ENCODE results near the gene ZSCAN32.
A peak's percentile ranks its signal among the peaks of the same experiment; 100 is the strongest.

Gene ZSCAN32

GRCh38 chr16:3369073-3369472 is 31.7 kb downstream of the ZSCAN32 start:
- TF ChIP-seq SNAI2 (CRISPR knock-in tag; IDR thresholded peaks at IDR 0.05) (no peak), ISL1 (CRISPR knock-in tag; IDR thresholded peaks at IDR 0.05) (no peak), CREB5 (CRISPR knock-in tag; IDR thresholded peaks at IDR 0.05; ENCODE audit: low read depth) (no peak), ZNF8 (CRISPR knock-in tag; IDR thresholded peaks at IDR 0.05) (no peak), PPARA (CRISPR knock-in tag; IDR thresholded peaks at IDR 0.05; ENCODE audit: borderline replicate concordance) (no peak), ESRRG (CRISPR knock-in tag; IDR thresholded peaks at IDR 0.05) (no peak), ZNF565 (CRISPR knock-in tag; conservative IDR thresholded peaks at IDR 0.05; ENCODE audit: low read depth) (no peak), CSDC2 (CRISPR knock-in tag; IDR thresholded peaks at IDR 0.05) (no peak), ZFP3 (CRISPR knock-in tag; IDR thresholded peaks at IDR 0.05) (no peak), ZFP30 (CRISPR knock-in tag; IDR thresholded peaks at IDR 0.05) (no peak), GLIS3 (CRISPR knock-in tag; IDR thresholded peaks at IDR 0.05) (no peak), BACH2 (CRISPR knock-in tag; IDR thresholded peaks at IDR 0.05; ENCODE audit: borderline replicate concordance) (no peak), ZC3H10 (CRISPR knock-in tag; IDR thresholded peaks at IDR 0.05) (no peak), TSHZ2 (CRISPR knock-in tag; IDR thresholded peaks at IDR 0.05) (no peak), TOX (CRISPR knock-in tag; IDR thresholded peaks at IDR 0.05; ENCODE audit: borderline replicate concordance) (no peak), OSR1 (CRISPR knock-in tag; IDR thresholded peaks at IDR 0.05) (no peak), RARB (CRISPR knock-in tag; IDR thresholded peaks at IDR 0.05) (no peak)
- no peak for ATAC-seq

- ATAC-seq: peak; percentile 96
- TF ChIP-seq GLIS3 (CRISPR knock-in tag; IDR thresholded peaks at IDR 0.05): no peak
- TF ChIP-seq ISL1 (CRISPR knock-in tag; IDR thresholded peaks at IDR 0.05): no peak
- TF ChIP-seq POU6F1 (CRISPR knock-in tag; IDR thresholded peaks at IDR 0.05; ENCODE audit: borderline replicate concordance, low read depth): no peak
- no peak for TF ChIP-seq ZFP3 (CRISPR knock-in tag; IDR thresholded peaks at IDR 0.05)
- no peak for TF ChIP-seq PATZ1 (CRISPR knock-in tag; IDR thresholded peaks at IDR 0.05; ENCODE audit: borderline replicate concordance)
- TF ChIP-seq TSHZ2 (CRISPR knock-in tag; IDR thresholded peaks at IDR 0.05): no peak
- TF ChIP-seq TOX (CRISPR knock-in tag; IDR thresholded peaks at IDR 0.05; ENCODE audit: borderline replicate concordance): no peak
- TF ChIP-seq TCF4 (CRISPR knock-in tag; IDR thresholded peaks at IDR 0.05; ENCODE audit: borderline replicate concordance): no peak
Observed at GRCh38 chr16:3364774-3365427, 35.9 kb downstream of the ZSCAN32 start.
